Psoas muscle (tissue), 8 donors: ENCODE data around the gene RPL37. TPM values are rescaled to one million over a fixed set of nuclear protein-coding genes. Genes with fewer than 3 reads are reported as not detected.

Experiments used
- ATAC-seq, 4 donors: fragments of 200-7000 bp; cut with Tn5 transposase; one replicate each; pipeline ENCODE4 v1.9.1; 2020; ENCODE audit warnings: moderate library complexity in 3 of 4, mild to moderate bottlenecking in 2 of 4
- DNase-seq, 2 donors: peaks; one replicate each; pipeline ENCODE4 v3.0.0-alpha.2; 2020
- H3K27ac ChIP-seq: fragments of 200-600 bp; one replicate; pipeline ENCODE4 v1.8.0; 2022
- H3K27me3 ChIP-seq, 3 donors: fragments of 200-600 bp in 1 of 3; one replicate each; pipeline versions ENCODE4 v1.6.1 to v1.8.0; 2013 to 2022; ENCODE audit warnings: low read length in 2 of 3, mild to moderate bottlenecking in 2 of 3, moderate library complexity in 1 of 3; ENCODE audit not compliant: insufficient read depth in 3 of 3
- H3K36me3 ChIP-seq, 2 donors: fragments of 200-600 bp in 1 of 2; one replicate each; pipeline versions ENCODE4 v1.6.1 to v1.8.0; 2013 to 2022; ENCODE audit warnings: low read depth in 1 of 2, mild to moderate bottlenecking in 1 of 2, moderate library complexity in 1 of 2; ENCODE audit not compliant: insufficient read depth in 1 of 2
- H3K4me1 ChIP-seq: fragments of 200-600 bp; one replicate; pipeline ENCODE4 v1.8.0; 2022
- H3K4me3 ChIP-seq: fragments of 200-600 bp; one replicate; pipeline ENCODE4 v1.8.0; 2022; ENCODE audit warnings: mild to moderate bottlenecking
- H3K9me3 ChIP-seq: fragments of 200-600 bp; one replicate; pipeline ENCODE4 v1.8.0; 2022
- WGBS, 3 donors: extraction: QIAGEN DNeasy Blood & Tissue Kit; methylation state at CpG; one replicate each; pipeline versions ENCODE4 v1.1.6 to v1.1.7; 2013; 5-methylcytosine and 5-hydroxymethylcytosine counted together
- intact Hi-C, 2 donors: fragments of 100-400 bp; cut with DNase I; formaldehyde crosslinking; loops; one replicate each; pipeline versions ENCODE4 v1.11.0 to v1.14.2; 2022
- polyA plus RNA-seq, 3 donors: library from polyadenylated mRNA; stranded (reverse); fragments of 200-250 nt; gene quantifications; one replicate each; pipeline ENCODE4 v1.2.3, GENCODE V29; 2013
- total RNA-seq, 4 donors: library from RNA; stranded (reverse); fragmentation: NEBNext Ultra II Directional in 2 of 4; extraction: Animal tissue kit (Norgen Biotek cat#: 25700) in 2 of 4; gene quantifications; one replicate each; pipeline versions ENCODE4 v1.2.1 to v1.2.4, GENCODE V29; 2021 to 2023
- TF ChIP-seq, protein P1 (sequence below): fragments of 200-600 bp; IDR thresholded peaks from one replicate; pipeline ENCODE4 v1.8.0; 2022; ENCODE audit warnings: antibody characterized with exemption
- donor health status: healthy with polysubstance abuse.
- donor health status: DM: no; HTN: no; CAD: no; lungs with moderate emphysema.
- donor health status: Bipolar disorder and iron deficiency.
- donor health status: healthy.
- donor health status: DM: yes; HTN: yes; CAD: no.
- donor health status: DM: no; HTN: no; CAD: no.
- donor health status: DM: no; HTN: no; CAD: no.
- donor health status: DM: yes; HTN: yes; CAD: no.

Gene RPL37
- total and polyA plus RNA-seq, 7 donors = 737 to 2,293 (median 991) TPM

- H3K9me3 ChIP-seq = no peaks in the 10 kb centered on the region
- H3K4me3 ChIP-seq = no peak overlapping the region
- no peaks in the 10 kb centered on the region for H3K27me3 ChIP-seq
- DNase-seq = no peak
- H3K4me1 ChIP-seq = peaks cover under 1% of the 10 kb centered on the region
- no peaks in the 10 kb centered on the region for H3K36me3 ChIP-seq
- no peak overlapping the region for H3K27ac ChIP-seq
- no peak for ATAC-seq
- TF ChIP-seq, protein P1, sequence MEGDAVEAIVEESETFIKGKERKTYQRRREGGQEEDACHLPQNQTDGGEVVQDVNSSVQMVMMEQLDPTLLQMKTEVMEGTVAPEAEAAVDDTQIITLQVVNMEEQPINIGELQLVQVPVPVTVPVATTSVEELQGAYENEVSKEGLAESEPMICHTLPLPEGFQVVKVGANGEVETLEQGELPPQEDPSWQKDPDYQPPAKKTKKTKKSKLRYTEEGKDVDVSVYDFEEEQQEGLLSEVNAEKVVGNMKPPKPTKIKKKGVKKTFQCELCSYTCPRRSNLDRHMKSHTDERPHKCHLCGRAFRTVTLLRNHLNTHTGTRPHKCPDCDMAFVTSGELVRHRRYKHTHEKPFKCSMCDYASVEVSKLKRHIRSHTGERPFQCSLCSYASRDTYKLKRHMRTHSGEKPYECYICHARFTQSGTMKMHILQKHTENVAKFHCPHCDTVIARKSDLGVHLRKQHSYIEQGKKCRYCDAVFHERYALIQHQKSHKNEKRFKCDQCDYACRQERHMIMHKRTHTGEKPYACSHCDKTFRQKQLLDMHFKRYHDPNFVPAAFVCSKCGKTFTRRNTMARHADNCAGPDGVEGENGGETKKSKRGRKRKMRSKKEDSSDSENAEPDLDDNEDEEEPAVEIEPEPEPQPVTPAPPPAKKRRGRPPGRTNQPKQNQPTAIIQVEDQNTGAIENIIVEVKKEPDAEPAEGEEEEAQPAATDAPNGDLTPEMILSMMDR = no peak
- intact Hi-C loops = no loop called here
- 86 to 96% (median 87%) methylated on average over 1 of the region's 1 CpG for WGBS, 3 donors
These were observed 12.5 kb upstream of the RPL37 start for GRCh38 chr5:40847525-40847924.

DNA sequence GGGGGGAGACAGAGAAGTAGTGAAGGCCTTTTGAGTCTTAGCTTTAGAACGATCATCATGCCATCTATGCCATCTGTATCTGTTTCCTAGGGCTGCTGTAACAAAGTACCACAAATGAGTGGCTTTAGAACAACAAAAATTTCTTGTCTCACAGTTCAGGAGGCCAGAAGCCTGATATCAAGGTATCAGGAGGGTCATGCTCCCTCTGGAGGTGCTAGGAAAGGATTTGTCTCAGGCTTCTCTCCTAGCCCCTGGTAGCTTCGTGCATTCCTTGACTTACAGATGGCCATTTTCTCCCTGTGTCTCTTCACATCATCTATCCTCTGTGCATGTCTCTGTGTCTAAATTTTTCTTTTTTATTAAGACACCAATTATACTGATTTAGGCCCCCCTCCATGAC is 11.3 kb upstream of the RPL37 start:
- no peak for ATAC-seq
- intact Hi-C loops = no loop called here

GRCh38 chr5:40844565-40844964 is 9.5 kb upstream of the RPL37 start:
- 90 to 93% (median 93%) methylated on average over 4 of the region's 4 CpGs for WGBS, 3 donors
- no peaks in the 10 kb centered on the region for H3K27me3 ChIP-seq
- TF ChIP-seq, protein P1 = no peak
- DNase-seq (no peak), ATAC-seq (no peak)
- intact Hi-C loops = no loop called here
- no peak overlapping the region for H3K4me3 ChIP-seq
- no peak overlapping the region for H3K27ac ChIP-seq
- no peaks in the 10 kb centered on the region for H3K36me3 ChIP-seq
- no peaks in the 10 kb centered on the region for H3K4me1 ChIP-seq
- no peaks in the 10 kb centered on the region for H3K9me3 ChIP-seq

More for the DNA sequence above, 11.3 kb upstream of the RPL37 start:
- Histone ChIP-seq H3K9me3 (no peaks in the 10 kb centered on the region), H3K4me3 (no peak overlapping the region), H3K27ac (no peak overlapping the region), H3K36me3 (no peaks in the 10 kb centered on the region), H3K4me1 (no peaks in the 10 kb centered on the region), H3K27me3 (no peaks in the 10 kb centered on the region)
- WGBS, 3 donors = 89 to 92% (median 90%) methylated on average over 2 of the region's 2 CpGs
- TF ChIP-seq, protein P1 = no peak
- DNase-seq = no peak

DNA sequence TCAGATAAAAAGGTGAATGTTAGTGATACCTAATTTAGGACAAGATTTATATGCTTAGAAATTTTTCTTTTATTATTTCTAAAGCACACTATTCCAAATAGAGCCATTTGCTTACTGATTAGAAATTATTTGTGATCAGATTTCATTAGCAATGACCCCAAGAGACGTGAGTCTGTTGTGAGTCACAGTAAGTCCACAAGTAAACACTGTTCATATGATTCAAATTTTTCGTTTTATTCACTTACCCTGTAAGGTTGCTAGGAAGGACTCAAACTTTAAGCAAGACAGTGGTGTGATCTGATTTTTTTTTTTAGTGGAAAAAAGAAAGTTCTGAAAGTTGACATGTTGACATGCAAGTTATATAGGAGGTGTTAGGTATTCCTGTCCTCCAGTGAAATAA is 7.3 kb upstream of the RPL37 start:
- TF ChIP-seq, protein P1 = no peak
- intact Hi-C loops = no loop called here
- Histone ChIP-seq H3K36me3 (no peaks in the 10 kb centered on the region), H3K4me1 (no peaks in the 10 kb centered on the region), H3K27me3 (no peaks in the 10 kb centered on the region), H3K9me3 (no peaks in the 10 kb centered on the region), H3K27ac (no peak overlapping the region), H3K4me3 (peak overlapping the region; percentile 57)
- ATAC-seq = peak in 1 of 4 donors; percentile 51
- DNase-seq = no peak
- 56 to 61% (median 59%) methylated on average over 2 of the region's 2 CpGs for WGBS, 3 donors

- Histone ChIP-seq H3K36me3 (no peaks in the 10 kb centered on the region), H3K4me1 (peaks cover 4% of the 10 kb centered on the region), H3K27ac (peak within 1 kb of the TSS; percentile 51), H3K4me3 (peak within 1 kb of the TSS; percentile 57), H3K27me3 (no peaks in the 10 kb centered on the region), H3K9me3 (no peaks in the 10 kb centered on the region)
- WGBS, 3 donors = 47 to 51% (median 48%) methylated on average over 9 of the region's 9 CpGs
- intact Hi-C loops = no loop called here
- DNase-seq = no peak
- peak in 2 of 4 donors; percentile 35 to 62 for ATAC-seq
- TF ChIP-seq, protein P1 = no peak
These were observed 6.2 kb upstream of the RPL37 start, which contains the start of gene CARD6 for GRCh38 chr5:40841068-40841805. TSS of gene CARD6 (plus strand) at chr5:40841367. CDS start at chr5:40841383, 16 bp downstream.
